NCI-H1092 (cell line): ENCODE measurements around the gene TADA2A.
A peak's percentile ranks its signal among the peaks of the same experiment; 100 is the strongest.

Experiments
- DNase-seq: peaks from one replicate; lab custom pipeline; 2025; lab: John Stamatoyannopoulos, UW

Gene TADA2A, protein sequence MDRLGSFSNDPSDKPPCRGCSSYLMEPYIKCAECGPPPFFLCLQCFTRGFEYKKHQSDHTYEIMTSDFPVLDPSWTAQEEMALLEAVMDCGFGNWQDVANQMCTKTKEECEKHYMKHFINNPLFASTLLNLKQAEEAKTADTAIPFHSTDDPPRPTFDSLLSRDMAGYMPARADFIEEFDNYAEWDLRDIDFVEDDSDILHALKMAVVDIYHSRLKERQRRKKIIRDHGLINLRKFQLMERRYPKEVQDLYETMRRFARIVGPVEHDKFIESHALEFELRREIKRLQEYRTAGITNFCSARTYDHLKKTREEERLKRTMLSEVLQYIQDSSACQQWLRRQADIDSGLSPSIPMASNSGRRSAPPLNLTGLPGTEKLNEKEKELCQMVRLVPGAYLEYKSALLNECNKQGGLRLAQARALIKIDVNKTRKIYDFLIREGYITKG

DNA sequence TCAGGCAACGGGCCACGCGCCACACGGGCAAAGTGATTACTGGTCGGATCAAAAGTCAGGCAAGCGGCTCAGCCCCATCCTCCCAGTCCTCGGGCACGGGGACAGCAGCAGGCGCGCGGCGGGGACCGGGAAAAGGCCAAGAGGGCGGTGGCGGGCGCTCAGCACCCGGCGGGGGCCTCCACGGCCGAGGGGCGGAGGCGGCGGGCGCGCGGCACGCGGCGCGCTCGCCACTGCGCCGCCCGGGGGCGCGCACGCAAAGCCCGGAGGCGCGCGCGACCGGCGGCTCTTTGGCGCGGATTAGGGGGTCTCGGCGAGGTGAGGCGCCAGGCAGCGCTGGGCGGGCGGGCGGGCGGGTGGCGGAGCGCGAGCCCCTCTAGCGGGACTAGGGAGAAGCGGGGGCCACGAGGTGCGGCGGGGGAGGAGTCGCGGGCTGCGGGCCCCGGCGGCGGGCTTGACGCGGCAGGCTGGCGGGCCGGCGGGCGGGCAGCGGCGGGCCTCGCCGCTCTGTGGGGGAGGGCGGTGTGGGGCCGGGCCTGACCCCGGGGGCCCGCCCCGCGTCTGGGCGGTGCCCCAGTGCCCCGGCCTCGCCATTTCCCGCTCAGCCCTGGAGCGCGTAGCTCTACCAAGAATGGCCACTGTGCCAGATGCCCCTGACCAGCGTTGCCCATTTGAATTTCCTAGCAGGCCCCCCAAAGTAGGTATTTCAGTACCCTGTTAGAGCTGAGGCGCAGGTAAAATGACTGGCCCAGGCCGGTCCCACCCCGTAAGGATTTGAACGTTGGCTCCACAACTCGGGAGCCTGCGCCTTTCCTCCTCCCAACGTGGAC is at the start of gene TADA2A, which contains the start of gene ACACA:
TSS of gene TADA2A (plus strand) at position 252 of the 827 bp plus-strand sequence. CDS start 4,480 bp downstream, outside the sequence.
TSS of gene ACACA (minus strand) at position 202 of the 827 bp plus-strand sequence. CDS start 537 bp downstream, outside the sequence.
- DNase-seq: peak; percentile 72

DNA sequence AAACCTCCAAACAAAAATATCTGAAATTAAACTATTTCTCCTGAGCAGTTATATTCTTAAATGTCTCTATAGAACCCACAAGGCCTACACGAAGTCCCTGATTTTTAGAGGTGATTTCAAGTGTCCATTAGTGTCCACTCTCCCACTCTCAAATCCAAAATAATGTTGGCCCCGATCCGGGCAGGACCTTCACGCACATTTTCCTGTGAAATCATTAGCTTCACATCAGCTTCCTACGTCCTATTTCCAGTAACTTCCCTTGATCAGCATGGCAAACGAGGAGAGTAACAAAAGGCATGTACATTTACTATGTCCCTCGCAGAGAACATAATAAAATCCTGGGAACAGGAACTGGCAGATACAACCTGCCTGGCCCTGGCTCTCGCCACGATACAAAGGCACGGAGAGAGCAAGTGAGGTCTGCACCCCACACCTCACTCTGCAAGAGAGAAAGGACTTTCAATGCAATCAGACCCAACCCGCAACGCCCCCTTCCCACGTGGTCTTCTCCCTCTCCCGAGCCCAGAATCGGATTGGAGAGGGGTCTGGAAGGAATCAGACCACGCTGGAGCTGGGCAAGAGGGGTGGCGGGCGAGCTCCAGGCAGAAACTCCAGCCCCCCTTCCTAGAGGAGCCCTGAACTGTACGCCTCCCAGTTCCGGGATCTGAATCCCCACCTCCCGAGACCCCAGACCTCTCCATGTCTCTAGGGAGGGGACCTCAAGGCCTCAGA is 48.4 kb upstream of the TADA2A start:
- DNase-seq: peak; percentile 57

DNA sequence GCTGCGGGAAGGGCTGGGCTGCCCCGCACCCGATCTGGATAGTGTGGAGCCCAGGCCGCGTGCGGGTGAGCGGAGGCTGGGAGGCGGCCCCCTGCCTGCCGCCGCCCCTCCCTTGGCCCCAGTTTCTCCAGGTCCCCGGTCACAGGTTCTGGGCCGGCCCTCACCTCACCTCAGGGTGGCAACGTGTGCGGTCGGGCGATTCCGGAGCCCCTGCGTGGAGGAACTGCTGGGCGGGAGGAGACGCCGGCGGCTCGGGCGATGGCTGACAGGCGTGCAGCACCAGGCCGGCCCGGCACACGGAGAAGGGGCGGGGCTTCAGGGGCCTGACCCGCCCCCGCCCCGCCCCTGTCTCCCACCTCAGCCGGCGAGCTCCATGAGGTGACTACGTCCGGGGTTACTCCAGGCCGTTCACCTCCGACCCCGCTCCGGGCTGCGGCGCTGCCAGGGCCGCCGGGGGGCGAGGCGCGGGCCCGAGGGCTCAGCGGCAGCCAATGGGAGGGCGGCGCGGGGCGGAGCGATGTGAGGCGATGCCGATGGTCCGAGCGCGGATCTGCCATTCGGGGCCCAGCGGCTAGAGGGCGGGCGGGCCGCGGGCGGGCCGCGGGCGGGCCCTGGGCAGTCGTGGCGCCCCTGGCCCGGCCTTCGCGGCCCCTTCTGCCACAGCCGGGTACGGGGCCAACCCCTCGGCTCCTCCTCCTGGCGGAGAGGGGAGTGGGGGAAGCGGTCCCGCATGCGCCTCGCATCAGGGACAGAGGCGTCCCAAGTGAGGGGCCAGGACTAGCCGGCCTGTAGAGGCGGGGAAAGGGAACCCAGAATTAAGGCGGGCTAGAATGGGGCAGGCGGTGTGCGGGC is 47.6 kb upstream of the TADA2A start:
- DNase-seq: peak; percentile 89

DNA sequence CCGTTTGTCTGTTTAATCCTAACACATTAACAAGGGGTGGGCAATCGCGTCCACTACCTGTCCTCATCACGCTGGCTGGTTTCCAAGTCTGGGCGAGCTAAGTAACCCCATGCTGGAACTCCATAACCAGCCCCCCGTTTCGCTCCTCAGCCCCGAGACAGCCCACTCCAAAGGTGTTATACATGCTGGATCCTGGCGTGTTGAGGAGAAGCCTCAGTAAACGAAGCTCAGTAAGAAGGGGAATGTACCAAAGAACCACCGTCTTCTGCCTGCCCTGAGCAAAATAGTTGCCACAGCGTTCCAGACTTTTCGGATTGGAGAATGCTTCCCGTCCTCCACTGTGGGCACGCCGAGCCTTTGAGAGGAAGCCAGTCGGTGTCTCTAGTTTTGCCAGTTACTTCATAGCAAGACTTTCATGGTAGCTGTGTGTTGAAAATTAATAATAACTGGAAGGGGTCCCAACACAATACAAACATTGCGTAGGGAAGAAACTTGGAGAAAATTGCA is 47.0 kb upstream of the TADA2A start:
- DNase-seq: no peak

DNA sequence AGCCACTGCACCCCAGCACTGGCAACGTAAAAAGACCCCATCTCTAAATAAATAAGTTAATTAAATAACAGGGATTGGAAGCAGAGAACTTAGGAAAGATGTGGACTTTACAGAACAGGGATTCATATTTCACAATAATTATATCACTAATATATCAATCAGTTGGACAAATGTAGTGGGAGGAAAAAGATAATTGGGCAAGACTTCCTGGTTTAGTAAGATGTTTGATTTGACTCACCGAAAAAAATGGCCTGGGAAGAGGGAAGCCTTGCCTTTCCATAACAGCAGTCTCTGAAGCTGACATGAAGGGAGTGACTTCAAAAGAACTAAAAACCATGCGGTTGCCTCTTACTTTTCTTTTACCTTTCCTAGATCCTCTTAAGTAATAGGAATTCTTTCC is 46.1 kb upstream of the TADA2A start:
- no peak for DNase-seq

DNA sequence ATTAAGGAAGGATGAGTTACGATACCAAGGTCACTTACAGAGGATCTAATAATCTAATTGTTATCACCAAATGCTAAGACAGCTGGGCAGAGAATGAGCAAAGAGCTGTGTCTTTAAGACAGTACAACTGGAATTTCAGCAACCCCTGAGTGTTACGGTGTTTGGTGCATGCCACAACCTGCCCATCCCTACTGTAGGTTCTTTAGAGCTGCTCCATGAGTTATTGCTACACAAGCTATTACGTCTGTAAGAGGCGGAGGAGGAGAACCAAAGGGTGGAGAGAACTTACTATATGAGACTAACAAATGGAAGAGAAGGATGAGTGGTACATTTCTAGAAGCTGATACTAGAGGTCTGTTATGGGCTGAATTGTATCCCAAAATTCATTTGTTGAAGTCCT is 45.1 kb upstream of the TADA2A start:
- no peak for DNase-seq

DNA sequence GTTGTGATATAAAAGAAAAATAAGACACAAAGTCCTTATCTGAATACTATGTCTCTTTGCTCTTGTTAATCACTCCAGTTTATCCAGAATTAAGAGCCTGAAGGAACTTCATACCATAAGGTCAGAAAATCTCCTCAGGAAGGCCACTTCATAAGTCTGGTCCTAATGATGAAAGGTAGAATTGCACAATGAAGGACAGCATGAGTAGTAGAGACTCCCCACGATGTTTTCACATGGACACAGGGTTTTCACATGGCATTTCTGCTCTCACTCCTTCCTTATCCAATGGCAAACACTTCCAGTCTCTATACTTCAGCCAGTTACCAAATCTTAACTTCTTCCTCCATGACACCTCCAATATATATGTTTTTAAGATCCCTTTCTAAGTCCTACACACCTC is 41.1 kb upstream of the TADA2A start:
- DNase-seq: no peak

DNA sequence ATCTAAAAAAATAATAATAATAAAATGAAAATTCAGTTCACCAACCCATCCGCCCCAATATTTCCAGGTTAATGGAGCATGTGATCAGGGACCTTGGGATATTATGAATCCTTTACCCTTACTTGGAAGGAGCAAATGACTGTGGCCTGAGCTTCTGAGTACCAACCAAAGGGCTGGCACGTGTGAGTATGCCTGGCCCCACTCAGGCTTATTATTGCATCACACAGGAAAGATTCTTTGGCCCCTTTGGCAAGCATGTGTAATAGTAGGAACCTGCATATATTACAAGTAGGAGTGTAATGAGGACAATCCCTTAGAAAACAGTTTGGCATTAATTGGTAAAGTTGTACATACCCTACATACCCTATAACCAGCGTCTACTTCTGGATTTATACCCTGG is 38.1 kb upstream of the TADA2A start:
- no peak for DNase-seq

DNA sequence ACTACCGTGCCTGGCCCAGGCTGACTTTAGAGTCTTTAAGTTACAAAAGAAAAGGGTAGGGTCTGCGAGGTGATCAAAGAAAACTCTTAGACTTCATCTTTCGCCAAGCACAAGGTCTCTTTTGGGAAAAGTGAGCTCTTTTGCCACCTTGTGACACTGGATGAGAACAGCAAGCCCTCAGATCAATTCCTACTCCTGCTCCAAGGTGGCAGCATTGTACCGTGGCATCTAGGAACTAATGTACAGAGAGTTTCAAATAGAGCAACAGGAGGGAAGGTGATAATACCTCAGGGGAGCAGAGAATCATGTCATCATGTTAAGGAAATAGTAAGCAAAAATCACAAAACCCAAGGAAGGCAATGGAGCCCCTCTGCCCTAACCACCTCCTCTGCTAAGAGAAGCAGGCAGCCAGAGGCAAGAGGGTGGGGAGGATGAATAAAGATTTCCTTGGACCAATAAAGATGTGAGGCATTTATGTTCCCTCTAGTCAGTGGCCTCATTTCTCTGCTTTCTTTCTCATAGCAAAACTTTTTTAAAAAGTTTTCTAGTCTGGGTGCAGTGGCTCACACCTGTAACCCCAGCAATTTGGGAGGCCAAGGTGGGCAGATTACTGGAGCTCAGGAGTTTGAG is 33.0 kb upstream of the TADA2A start:
- DNase-seq: peak; percentile 48

DNA sequence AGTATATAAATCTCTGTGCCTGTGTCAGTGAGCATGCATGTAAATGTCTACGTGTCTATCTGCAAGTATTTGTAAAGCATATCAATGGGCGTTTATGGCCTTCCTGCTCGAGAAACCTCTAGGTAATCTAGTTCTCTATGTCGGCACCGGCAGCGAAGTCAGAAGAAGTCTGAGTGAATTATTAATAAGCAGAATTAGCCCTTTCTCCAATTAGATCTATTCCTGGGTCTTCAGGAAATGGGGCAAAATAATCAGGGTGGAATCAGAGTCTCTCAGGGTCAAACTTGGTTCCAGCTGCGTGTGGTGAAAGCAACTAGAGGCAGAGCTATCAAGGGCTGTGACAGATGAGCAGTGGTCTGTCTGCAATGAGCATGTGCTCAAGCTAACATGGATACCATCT is 31.0 kb upstream of the TADA2A start, which contains the start of gene C17orf78:
TSS of gene C17orf78 (plus strand) at position 280 of the 400 bp plus-strand sequence. CDS start at position 388, 108 bp downstream.
- no peak for DNase-seq

DNA sequence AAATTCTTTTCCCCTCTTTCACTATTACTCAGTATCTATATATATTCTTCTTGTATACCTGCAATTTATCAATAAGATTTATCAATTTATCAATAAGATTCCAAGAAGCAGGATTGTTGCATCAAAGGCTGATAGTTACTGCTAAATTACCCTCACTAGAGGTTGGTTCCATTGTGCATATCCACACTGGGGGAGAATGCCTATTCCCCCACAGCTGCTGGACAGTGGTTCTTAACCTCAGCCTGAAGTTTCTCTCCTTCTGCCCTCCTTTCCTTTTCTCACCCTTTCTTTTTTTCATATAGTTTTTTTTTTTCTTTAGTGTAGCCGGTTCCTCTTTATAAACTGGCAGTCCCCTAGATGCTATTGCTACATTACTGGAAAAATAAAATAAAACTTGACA is 24.6 kb upstream of the TADA2A start:
- no peak for DNase-seq

DNA sequence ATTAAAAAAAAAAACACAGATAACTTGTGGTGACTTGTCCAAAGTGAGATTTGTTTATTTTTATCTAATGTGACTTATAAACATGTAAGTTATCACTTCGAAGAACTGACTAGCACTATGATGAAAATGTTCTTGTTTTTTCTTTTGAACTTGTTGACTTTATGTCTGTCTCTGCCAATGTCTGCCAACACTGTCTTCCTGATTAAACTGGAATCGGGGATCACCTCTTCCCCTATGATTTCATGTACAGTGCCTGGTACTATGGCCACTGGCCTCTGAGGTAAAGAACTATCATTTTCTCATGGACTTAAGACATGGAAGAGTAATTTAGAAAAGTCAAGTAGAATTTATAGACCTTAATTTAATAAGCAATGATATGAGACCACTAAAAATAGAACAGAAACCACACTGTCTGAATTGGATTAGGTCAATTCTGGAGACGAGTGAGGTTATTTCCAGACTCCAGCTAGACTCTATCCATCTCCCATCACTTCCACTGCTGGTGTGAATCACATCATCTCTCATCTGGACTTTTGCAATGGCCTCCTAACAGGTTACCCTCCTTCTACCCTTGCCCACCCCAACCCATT is 22.0 kb upstream of the TADA2A start:
- DNase-seq: no peak

DNA sequence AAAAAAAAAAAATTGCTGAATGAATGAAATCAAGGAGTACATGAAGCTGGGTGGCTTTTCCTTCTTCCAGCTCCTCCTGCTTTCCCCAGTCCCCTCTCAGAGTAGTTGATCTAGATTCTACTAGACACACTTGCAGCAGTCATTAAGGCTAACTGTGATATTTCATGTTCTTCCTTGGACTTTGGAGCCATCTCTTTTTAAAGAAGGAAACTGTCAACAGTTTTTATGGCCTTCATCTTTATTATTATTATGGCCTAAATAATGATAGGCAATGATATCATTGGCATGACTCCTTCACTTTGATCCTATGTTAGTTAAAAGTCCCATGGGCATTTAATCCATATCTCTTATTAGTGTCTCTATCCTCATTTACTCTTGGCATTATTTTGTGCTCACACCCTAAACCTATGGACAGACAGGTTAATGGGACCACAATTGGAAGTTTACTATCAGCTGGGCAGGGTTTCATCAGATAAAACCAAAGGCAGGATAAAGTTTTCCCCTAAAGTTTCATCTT is 21.2 kb upstream of the TADA2A start:
- DNase-seq: no peak

DNA sequence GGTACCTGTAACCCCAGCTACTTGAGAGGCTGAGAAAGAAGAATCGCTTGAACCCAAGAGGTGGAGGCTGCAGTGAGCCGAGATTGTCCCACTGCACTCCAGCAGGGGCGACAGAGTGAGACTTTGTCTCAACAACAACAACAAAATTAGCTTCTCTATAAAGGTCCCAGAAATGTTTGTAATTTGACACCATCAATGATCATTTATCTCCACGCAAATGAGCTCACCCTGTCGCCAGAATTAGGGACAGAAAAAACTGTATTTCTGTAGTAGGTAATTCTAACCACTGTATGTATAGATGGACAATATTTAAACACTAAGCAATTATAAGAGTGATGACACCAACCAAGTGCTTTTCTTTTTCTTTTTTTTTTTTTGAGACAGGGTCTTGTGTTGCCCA is 20.2 kb upstream of the TADA2A start:
- no peak for DNase-seq

DNA sequence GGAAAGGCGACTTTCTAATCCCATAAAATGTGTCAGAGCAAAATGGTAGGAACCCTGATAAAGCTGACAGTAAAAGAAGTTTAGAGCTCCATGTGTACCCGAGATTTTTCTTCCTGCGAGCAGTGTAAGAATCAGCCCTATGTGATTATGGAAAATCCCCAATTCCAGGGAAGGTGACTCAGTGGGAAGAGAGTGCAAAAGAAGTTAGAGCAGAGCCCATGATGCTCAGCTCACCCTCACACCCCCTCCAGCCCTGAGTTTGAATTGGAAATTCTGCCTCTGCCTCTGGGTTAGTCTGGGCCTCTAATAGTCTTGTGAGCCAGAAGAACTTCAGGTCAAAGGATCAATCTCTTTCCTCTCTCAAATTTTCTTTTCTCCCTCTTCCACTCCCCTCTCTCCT is 18.4 kb upstream of the TADA2A start:
- DNase-seq: no peak

DNA sequence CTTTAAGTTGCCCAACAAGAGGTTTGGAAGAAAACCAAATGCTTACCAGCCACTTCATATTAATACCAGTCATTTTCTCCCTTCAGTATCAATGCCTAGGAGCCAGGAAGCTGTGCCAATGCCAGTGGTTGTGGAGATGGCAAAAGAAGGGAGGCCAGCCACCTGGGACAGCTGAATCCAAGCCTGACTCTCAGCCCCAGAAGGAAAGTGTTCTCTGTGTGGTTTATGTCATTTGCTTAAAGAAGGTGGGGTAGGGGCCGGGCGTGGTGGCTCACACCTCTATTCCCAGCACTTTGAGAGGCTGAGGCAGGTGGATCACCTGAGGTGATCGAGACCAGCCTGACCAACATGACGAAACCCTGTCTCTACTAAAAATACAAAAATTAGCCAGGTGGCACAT is 17.5 kb upstream of the TADA2A start:
- no peak for DNase-seq

DNA sequence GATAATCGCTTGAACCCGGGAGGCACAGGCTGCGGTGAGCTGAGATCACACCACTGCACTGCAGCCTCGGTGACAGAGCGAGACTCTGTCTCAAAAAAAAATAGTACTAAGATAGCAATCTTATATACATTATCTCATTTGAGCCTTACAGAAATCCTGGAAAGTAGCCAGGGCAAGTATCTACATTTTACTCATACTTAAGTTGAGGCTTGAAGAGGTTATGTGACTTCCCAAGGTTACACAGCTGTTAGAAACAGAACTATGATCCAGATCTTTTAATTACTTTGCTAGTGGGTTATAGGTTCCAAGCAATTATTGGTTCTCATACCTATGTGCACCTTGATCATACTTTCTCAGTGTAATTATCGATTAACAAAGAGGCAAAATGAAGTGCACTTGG is 15.5 kb upstream of the TADA2A start:
- no peak for DNase-seq

DNA sequence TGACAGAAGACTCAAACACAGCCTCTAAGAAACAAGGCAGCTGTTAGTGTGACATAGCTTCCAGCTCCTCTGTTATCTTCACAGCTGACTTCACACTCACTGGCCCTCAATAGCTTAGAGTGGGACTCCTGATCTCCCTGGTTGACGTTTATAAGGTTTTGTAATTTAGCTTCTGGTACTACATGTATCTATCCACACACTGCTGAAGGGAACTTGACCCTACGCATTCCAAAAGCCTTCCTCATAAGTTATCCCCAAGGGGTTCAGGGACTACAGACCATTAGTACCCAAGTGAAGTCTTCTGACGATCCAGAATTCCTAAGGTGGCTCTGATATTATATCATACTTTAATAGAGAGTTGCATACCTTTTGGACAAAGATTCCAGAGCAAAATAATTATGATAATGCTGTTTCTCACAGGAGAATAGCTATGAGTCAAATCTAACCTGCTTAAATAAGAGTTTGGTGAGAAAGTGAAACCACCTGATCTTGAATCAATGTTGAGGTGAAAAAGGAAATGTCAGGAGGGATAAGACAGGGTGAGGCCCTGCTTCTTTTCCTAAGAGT is 14.6 kb upstream of the TADA2A start:
- DNase-seq: no peak

DNA sequence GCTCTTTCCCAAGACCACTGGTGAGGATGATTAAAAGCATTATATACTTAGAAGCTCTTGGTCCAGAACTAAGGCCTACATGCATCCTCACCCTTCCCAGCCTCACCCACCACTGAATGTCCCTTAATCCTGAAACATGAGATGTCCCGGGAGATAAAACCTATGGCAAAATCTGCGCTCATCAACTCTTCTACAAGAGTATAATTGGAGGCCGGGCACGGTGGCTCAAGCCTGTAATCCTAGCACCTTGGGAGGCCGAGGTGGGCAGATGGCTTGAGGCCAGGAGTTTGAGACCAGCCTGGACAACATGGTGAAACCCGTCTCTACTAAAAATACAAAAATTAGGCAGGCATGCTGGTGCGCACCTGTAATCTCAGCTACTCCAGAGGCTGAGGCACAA is 13.3 kb upstream of the TADA2A start:
- DNase-seq: no peak
